Measurements from ENCODE around the gene BHLHA15. TPM values are rescaled to one million over a fixed set of nuclear protein-coding genes. Genes with fewer than 3 reads are reported as not detected.

Gene BHLHA15
- total and polyA plus RNA-seq, 2 of the 8 experiments (the other 6 are each of a cell fraction or from before 2014, with no cell fraction given) = 1.1 to 2.7 TPM

DNA sequence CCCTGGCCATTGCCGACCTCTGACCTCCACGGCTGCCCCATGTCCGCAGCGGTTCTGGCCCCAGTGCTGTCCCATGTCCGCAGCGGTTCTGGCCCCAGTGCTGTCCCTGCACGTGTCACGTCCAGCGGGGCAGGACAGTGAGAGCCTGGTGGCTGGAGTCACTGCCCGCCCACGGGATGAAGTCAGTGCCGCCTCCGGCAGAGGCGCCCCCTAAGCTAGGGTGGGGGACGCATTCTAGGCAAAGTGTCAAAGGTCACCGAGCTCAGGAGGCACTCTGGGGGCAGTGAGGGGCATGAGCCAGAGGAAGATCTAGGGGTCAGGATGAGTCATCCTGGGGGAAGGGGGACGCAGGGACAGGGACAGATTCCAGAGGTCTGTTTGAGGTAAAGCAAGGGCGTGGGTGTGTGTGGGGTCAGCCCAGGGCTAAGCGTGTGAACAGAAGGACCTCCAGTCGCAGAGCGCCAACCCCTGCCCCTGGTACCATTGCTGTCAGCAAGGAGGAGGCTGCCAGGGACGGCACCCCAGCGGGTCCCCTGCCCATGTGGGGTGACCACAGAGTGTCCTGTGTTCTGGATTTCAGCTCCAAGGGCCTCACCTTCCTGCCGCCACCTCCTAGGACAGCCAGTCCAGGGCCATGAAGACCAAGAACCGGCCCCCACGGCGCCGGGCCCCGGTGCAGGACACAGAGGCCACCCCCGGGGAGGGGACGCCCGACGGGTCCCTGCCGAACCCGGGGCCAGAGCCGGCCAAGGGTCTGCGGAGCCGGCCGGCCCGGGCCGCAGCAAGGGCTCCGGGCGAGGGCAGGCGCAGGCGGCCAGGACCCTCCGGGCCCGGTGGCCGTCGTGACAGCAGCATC, 665 bp downstream of the BHLHA15 start:
- H2AFZ ChIP-seq (ENCODE audit: low read length) = no peak overlapping the region
- WGBS, 2 experiments (ENCODE audit: extremely low coverage in 1 of 2, insufficient coverage in 1 of 2, insufficient read length in 1 of 2, insufficient replicate concordance in 2 of 2, low coverage in 1 of 2, low lambda C conversion rate in 2 of 2, missing lambda C conversion rate in 1 of 2) = 81% methylated on average over 33 of the region's 49 CpGs; no CpG with 5 or more reads in 1 of the 2 experiments
- no peak overlapping the region for H4K5ac ChIP-seq (ENCODE audit: insufficient read length, low read depth, low read length)
- peak overlapping the region; percentile 50; the same call in 1 of the 2 replicates for H2BK12ac ChIP-seq (ENCODE audit: low read depth, low read length)
- H3K4me2 ChIP-seq (ENCODE audit: insufficient read depth in 1 of 2, low read depth in 2 of 2, low read length in 2 of 2) = peak overlapping the region; percentile 24 to 59
- no peak overlapping the region for H3K9ac ChIP-seq (replicated peaks in 1 of 4; ENCODE audit: extremely low read depth in 1 of 4, low read depth in 3 of 4, low read length in 3 of 4)
- H3K36me3 ChIP-seq (ENCODE audit: control insufficient read depth in 2 of 4, insufficient read depth in 4 of 4, low read length in 3 of 4) = peaks cover 0 to 1% (median 0%) of the 10 kb centered on the region in 4 experiments; a peak in 3 of 8 replicates
- H3K79me1 ChIP-seq (ENCODE audit: low read depth, low read length) = no peaks in the 10 kb centered on the region; the same call in 1 of the 2 replicates
- H3K18ac ChIP-seq (ENCODE audit: extremely low read depth, low read length) = no peak overlapping the region; the same call in 1 of the 2 replicates
- TF ChIP-seq JUND (IDR thresholded peaks at IDR 0.05; ENCODE audit: low read length) (peak; percentile 76; the same call in 1 of the 2 replicates), GTF2F1 (IDR thresholded peaks at IDR 0.05; ENCODE audit: borderline replicate concordance, low read depth, low read length) (no peak)
- TF ChIP-seq, protein P1, sequence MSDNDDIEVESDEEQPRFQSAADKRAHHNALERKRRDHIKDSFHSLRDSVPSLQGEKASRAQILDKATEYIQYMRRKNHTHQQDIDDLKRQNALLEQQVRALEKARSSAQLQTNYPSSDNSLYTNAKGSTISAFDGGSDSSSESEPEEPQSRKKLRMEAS (IDR thresholded peaks at IDR 0.05) = peak; percentile 39; the same call in 1 of the 2 replicates
- H3K56ac ChIP-seq (replicated peaks; ENCODE audit: insufficient read length, low read depth, low read length) = no peak overlapping the region
- H3K27me3 ChIP-seq (replicated peaks in 1 of 4; ENCODE audit: control insufficient read depth in 3 of 4, extremely low read depth in 1 of 4, insufficient read depth in 3 of 4, low read length in 3 of 4) = no peaks in the 10 kb centered on the region
- peak overlapping the region in 2 of 4 experiments; percentile 33 to 56; a peak in 3 of 8 replicates for H3K4me3 ChIP-seq (ENCODE audit: extremely low read depth in 1 of 4, insufficient read depth in 2 of 4, low read depth in 3 of 4, low read length in 4 of 4)
- no peak overlapping the region for H3K27ac ChIP-seq (ENCODE audit: low read depth, low read length)
- H3K4me1 ChIP-seq (replicated peaks in 1 of 4; ENCODE audit: control insufficient read depth in 3 of 4, insufficient read depth in 4 of 4, low read length in 3 of 4) = peaks cover 0 to 5% (median 3%) of the 10 kb centered on the region in 4 experiments; a peak in 3 of 7 replicates
- H3K14ac ChIP-seq (ENCODE audit: insufficient read length) = no peak overlapping the region
- peaks cover 0 to 3% of the 10 kb centered on the region in 2 experiments for H4K20me1 ChIP-seq (replicated peaks in 1 of 2; ENCODE audit: control insufficient read depth in 1 of 2, insufficient read depth in 2 of 2, low read length in 2 of 2)
- H3K4ac ChIP-seq (replicated peaks; ENCODE audit: insufficient read length, low read depth, low read length) = peak overlapping the region; percentile 85
- no peak overlapping the region for H2AK5ac ChIP-seq (ENCODE audit: low read depth, low read length)
- no peak overlapping the region for H2BK5ac ChIP-seq (ENCODE audit: low read depth, low read length)
- DNase-seq (ENCODE audit: low read depth in 1 of 2, low spot score in 2 of 2) (peak in 1 of 2 experiments; percentile 59), FAIRE-seq (no peak)
- no peak overlapping the region for H3K23ac ChIP-seq (ENCODE audit: insufficient read length)
- ChIA-PET CTCF (ENCODE audit: partially characterized antibody) (interaction anchor here (0.7 to 1.7 kb wide), 5 partner anchors 18 to 46 kb away, joined by 3 to 5 read pairs (median 4); no protein-coding TSS in a partner anchor), POLR2A (ENCODE audit: partially characterized antibody) (interaction anchor here (1.1 kb wide), 2 partner anchors 16 to 24 kb away, joined by 3 read pairs; no protein-coding TSS in a partner anchor)
- no peak overlapping the region for H2BK120ac ChIP-seq (replicated peaks; ENCODE audit: low read depth, low read length)
- H2BK20ac ChIP-seq (ENCODE audit: low read length) = no peak overlapping the region
- H3K79me2 ChIP-seq (ENCODE audit: control insufficient read depth in 1 of 2, insufficient read depth in 2 of 2, low read length in 2 of 2) = no peaks in the 10 kb centered on the region
- peaks cover 4% of the 10 kb centered on the region; the same call in 1 of the 2 replicates for H3K23me2 ChIP-seq (ENCODE audit: low read depth, low read length)
- H4K8ac ChIP-seq (ENCODE audit: extremely low read depth, insufficient read depth, low read length) = no peak overlapping the region; the same call in 1 of the 2 replicates
- no peak overlapping the region for H4K91ac ChIP-seq (replicated peaks; ENCODE audit: insufficient read length, low read length)
- H2BK15ac ChIP-seq (ENCODE audit: low read length) = no peak overlapping the region; the same call in 1 of the 2 replicates
- no peaks in the 10 kb centered on the region for H3K9me3 ChIP-seq (ENCODE audit: insufficient read depth in 2 of 2, low read depth in 1 of 2, low read length in 1 of 2)

All from H1 (cell line).